ENCODE results near the gene OR51E1.

OR51E1 gene

GRCh38 chr11:4643682-4644081 is at the start of gene OR51E1:
Gene OR51E1 (plus strand): TSS chr11:4643982. CDS start chr11:4652527, 8,545 bp downstream.
- no peak within 1 kb of the TSS for H3K4me3 ChIP-seq (ENCODE audit: low read depth, low read length)
- TF ChIP-seq CTCF (IDR thresholded peaks at IDR 0.05; ENCODE audit: borderline replicate concordance, insufficient read depth, low read depth, low read length), result no peak

- TF ChIP-seq CTCF (IDR thresholded peaks at IDR 0.05; ENCODE audit: borderline replicate concordance, insufficient read depth, low read depth, low read length), result no peak
- no peak overlapping the region for H3K4me3 ChIP-seq (ENCODE audit: low read depth, low read length)
These were observed 38.7 kb upstream of the OR51E1 start for GRCh38 chr11:4605057-4605456.

- TF ChIP-seq CTCF (IDR thresholded peaks at IDR 0.05; ENCODE audit: borderline replicate concordance, insufficient read depth, low read depth, low read length), result no peak
- H3K4me3 ChIP-seq (ENCODE audit: low read depth, low read length), result no peak overlapping the region
These were observed 37.4 kb upstream of the OR51E1 start for GRCh38 chr11:4606231-4607015.

GRCh38 chr11:4607096-4607495 is 36.7 kb upstream of the OR51E1 start:
- peak overlapping the region; percentile 87 for H3K4me3 ChIP-seq (ENCODE audit: low read depth, low read length)
- no peak for TF ChIP-seq CTCF (IDR thresholded peaks at IDR 0.05; ENCODE audit: borderline replicate concordance, insufficient read depth, low read depth, low read length)

GRCh38 chr11:4607781-4608666 is 35.8 kb upstream of the OR51E1 start, which contains the start of gene TRIM68:
Gene TRIM68 (minus strand): TSS chr11:4608231. CDS start chr11:4605504, 2,727 bp downstream.
- no peak for TF ChIP-seq CTCF (IDR thresholded peaks at IDR 0.05; ENCODE audit: borderline replicate concordance, insufficient read depth, low read depth, low read length)
- peak within 1 kb of the TSS; percentile 87 for H3K4me3 ChIP-seq (ENCODE audit: low read depth, low read length)

GRCh38 chr11:4610258-4610935 is 33.4 kb upstream of the OR51E1 start:
- TF ChIP-seq CTCF (IDR thresholded peaks at IDR 0.05; ENCODE audit: borderline replicate concordance, insufficient read depth, low read depth, low read length), result no peak
- no peak overlapping the region for H3K4me3 ChIP-seq (ENCODE audit: low read depth, low read length)

All from GM12875 (cell line).